Measurements from ENCODE around the gene ADGRV1.

GRCh38 chr5:91092859-91093783, 534.5 kb downstream of the ADGRV1 start:
- TF ChIP-seq GATA3 (IDR thresholded peaks at IDR 0.05; ENCODE audit: low read depth, low read length): no peak
- no peak for TF ChIP-seq GATA2 (IDR thresholded peaks at IDR 0.05; ENCODE audit: low read depth, low read length)
